H9 (cell line): ENCODE measurements around the gene SMARCAL1. TPM values are rescaled to one million over a fixed set of nuclear protein-coding genes. Genes with fewer than 3 reads are reported as not detected.

Source experiments
- DNase-seq: peaks from one replicate; pipeline ENCODE4 v3.0.0-alpha.2; 2017
- H2AFZ ChIP-seq: one replicate; pipeline ENCODE4 v1.6.1; 2013; ENCODE audit warnings: mild to moderate bottlenecking, low read length, control low read depth, moderate library complexity
- H2AK5ac ChIP-seq: 2 replicates; pipeline ENCODE4 v1.6.1; 2013; ENCODE audit warnings: low read length, control low read depth, mixed read lengths; ENCODE audit not compliant: insufficient read length
- H2BK120ac ChIP-seq: one replicate; pipeline ENCODE4 v1.6.1; 2013; ENCODE audit warnings: low read depth, mild to moderate bottlenecking, low read length, control low read depth, inconsistent platforms; ENCODE audit not compliant: poor library complexity, severe bottlenecking
- H2BK12ac ChIP-seq: 2 replicates; pipeline ENCODE4 v1.6.1; 2013; ENCODE audit warnings: low read length, control low read depth, mixed read lengths, low read depth; ENCODE audit not compliant: insufficient read length
- H2BK15ac ChIP-seq: 2 replicates; pipeline ENCODE4 v1.6.1; 2013; ENCODE audit warnings: low read depth, low read length, control low read depth
- H2BK20ac ChIP-seq: one replicate; pipeline ENCODE4 v1.6.1; 2013; ENCODE audit warnings: low read depth, mild to moderate bottlenecking, low read length, control low read depth, inconsistent platforms; ENCODE audit not compliant: poor library complexity, severe bottlenecking
- H2BK5ac ChIP-seq: 2 replicates; pipeline ENCODE4 v1.6.1; 2013; ENCODE audit warnings: low read length, control low read depth, mixed read lengths; ENCODE audit not compliant: insufficient read length
- H3K14ac ChIP-seq: 2 replicates; pipeline ENCODE4 v1.6.1; 2013; ENCODE audit warnings: low read length, control low read depth; ENCODE audit not compliant: insufficient read depth
- H3K18ac ChIP-seq: 2 replicates; pipeline ENCODE4 v1.6.1; 2013; ENCODE audit warnings: low read depth, mild to moderate bottlenecking, mixed read lengths, low read length, control low read depth; ENCODE audit not compliant: insufficient read length
- H3K23ac ChIP-seq: 2 replicates; pipeline ENCODE4 v1.6.1; 2013; ENCODE audit warnings: low read length, control low read depth, mixed read lengths, low read depth; ENCODE audit not compliant: insufficient read length
- H3K23me2 ChIP-seq: 2 replicates; pipeline ENCODE4 v1.6.1; 2013; ENCODE audit warnings: low read depth, mild to moderate bottlenecking, mixed read lengths, low read length, control low read depth; ENCODE audit not compliant: insufficient read length, poor library complexity, severe bottlenecking
- H3K27ac ChIP-seq: 2 replicates; pipeline ENCODE4 v1.5.1; 2013; ENCODE audit warnings: low read length, control low read depth, mixed read lengths, low read depth; ENCODE audit not compliant: insufficient read length
- H3K27me3 ChIP-seq: 2 replicates; pipeline ENCODE4 v1.6.1; 2013; ENCODE audit warnings: low read length, control low read depth, inconsistent platforms; ENCODE audit not compliant: insufficient read depth
- H3K4ac ChIP-seq: 2 replicates; pipeline ENCODE4 v1.6.1; 2013; ENCODE audit warnings: low read depth, mild to moderate bottlenecking, control low read depth, inconsistent platforms, low read length, moderate library complexity
- H3K4me1 ChIP-seq: 2 replicates; pipeline ENCODE4 v1.6.1; 2013; ENCODE audit warnings: low read length, control low read depth, inconsistent platforms; ENCODE audit not compliant: insufficient read depth
- H3K4me2 ChIP-seq: 2 replicates; pipeline ENCODE4 v1.6.1; 2013; ENCODE audit warnings: low read length, control low read depth, mixed read lengths; ENCODE audit not compliant: insufficient read length, insufficient read depth
- H3K56ac ChIP-seq: 2 replicates; pipeline ENCODE4 v1.6.1; 2013; ENCODE audit warnings: low read depth, mild to moderate bottlenecking, mixed read lengths, low read length, control low read depth; ENCODE audit not compliant: insufficient read length
- H3K79me1 ChIP-seq: 2 replicates; pipeline ENCODE4 v1.6.1; 2013; ENCODE audit warnings: low read depth, mild to moderate bottlenecking, moderate library complexity, low read length, control low read depth, inconsistent platforms; ENCODE audit not compliant: insufficient read depth, poor library complexity, severe bottlenecking
- H3K79me2 ChIP-seq: 2 replicates; pipeline ENCODE4 v1.6.1; 2013; ENCODE audit warnings: low read length, control low read depth, inconsistent platforms; ENCODE audit not compliant: insufficient read depth
- H3K9ac ChIP-seq: 2 replicates; pipeline ENCODE4 v1.6.1; 2013; ENCODE audit warnings: low read length, control low read depth, mixed read lengths; ENCODE audit not compliant: insufficient read length; ENCODE audit errors: extremely low read depth
- H3K9me3 ChIP-seq: one replicate; pipeline ENCODE4 v1.6.1; 2013; ENCODE audit warnings: low read depth, low read length, inconsistent platforms; ENCODE audit not compliant: control insufficient read depth
- H3T11ph ChIP-seq: one replicate; pipeline ENCODE4 v1.6.1; 2013; ENCODE audit warnings: mild to moderate bottlenecking, low read length, control low read depth, inconsistent platforms
- H4K20me1 ChIP-seq: one replicate; pipeline ENCODE4 v1.6.1; 2013; ENCODE audit not compliant: control insufficient read depth, insufficient read length, insufficient read depth
- H4K5ac ChIP-seq: 2 replicates; pipeline ENCODE4 v1.6.1; 2013; ENCODE audit warnings: low read depth, mild to moderate bottlenecking, mixed read lengths, low read length, control low read depth; ENCODE audit not compliant: insufficient read length
- H4K8ac ChIP-seq: replicated peaks from 2 replicates; pipeline ENCODE4 v1.6.1; 2013; ENCODE audit warnings: low read length, control low read depth, mixed read lengths, low read depth; ENCODE audit not compliant: insufficient read length
- H4K91ac ChIP-seq: 2 replicates; pipeline ENCODE4 v1.6.1; 2013; ENCODE audit warnings: low read depth, mild to moderate bottlenecking, moderate library complexity, mixed read lengths, low read length, control low read depth; ENCODE audit not compliant: insufficient read length
- H3K27ac Mint-ChIP-seq, 3 experiments: 2 replicates in 2 of 3; 3 replicates in 1 of 3; pipeline ENCODE4 v1.8.0; 2020 to 2021; ENCODE audit warnings: mixed read lengths in 3 of 3, mild to moderate bottlenecking in 1 of 3, moderate library complexity in 1 of 3
- H3K27me3 Mint-ChIP-seq: 2 replicates; pipeline ENCODE4 v1.8.0; 2021; ENCODE audit warnings: low read depth, mild to moderate bottlenecking, moderate library complexity, mixed read lengths
- H3K36me3 Mint-ChIP-seq, 3 experiments: 2 replicates in 2 of 3; 3 replicates in 1 of 3; pipeline ENCODE4 v1.8.0; 2020 to 2021; ENCODE audit warnings: low read depth in 3 of 3, mixed read lengths in 3 of 3; ENCODE audit not compliant: insufficient read depth in 1 of 3
- H3K4me1 Mint-ChIP-seq, 2 experiments: 2 replicates each; pipeline ENCODE4 v1.8.0; 2020; ENCODE audit warnings: mixed read lengths in 2 of 2
- H3K4me3 Mint-ChIP-seq, 2 experiments: 2 replicates in 1 of 2; 3 replicates in 1 of 2; pipeline ENCODE4 v1.8.0; 2020 to 2021; ENCODE audit warnings: mild to moderate bottlenecking in 2 of 2, mixed read lengths in 2 of 2, moderate library complexity in 1 of 2
- H3K9me3 Mint-ChIP-seq, 2 experiments: 2 replicates in 1 of 2; 3 replicates in 1 of 2; pipeline ENCODE4 v1.8.0; 2020; ENCODE audit warnings: mild to moderate bottlenecking in 2 of 2, mixed read lengths in 2 of 2, moderate library complexity in 1 of 2
- WGBS: extraction: QIAGEN DNeasy Blood & Tissue Kit; methylation state at CpG from one replicate; pipeline ENCODE4 v1.1.7; 2013; ENCODE audit warnings: missing lambda C conversion rate, low lambda C conversion rate, mixed read lengths; ENCODE audit not compliant: insufficient read length; ENCODE audit errors: extremely low coverage; 5-methylcytosine and 5-hydroxymethylcytosine counted together
- total RNA-seq: library from RNA; stranded (reverse); gene quantifications from 2 replicates; pipeline ENCODE4 v1.2.1, GENCODE V29; 2021
- TF ChIP-seq, protein P1 (sequence below): fragments of 200-600 bp; sonication (generic); conservative IDR thresholded peaks from 3 replicates; pipeline ENCODE4 v1.8.0; 2021; ENCODE audit warnings: antibody characterized with exemption, mild to moderate bottlenecking

SMARCAL1 gene
- total RNA-seq, 1 experiment from 2014 or later: 16.5 TPM

DNA sequence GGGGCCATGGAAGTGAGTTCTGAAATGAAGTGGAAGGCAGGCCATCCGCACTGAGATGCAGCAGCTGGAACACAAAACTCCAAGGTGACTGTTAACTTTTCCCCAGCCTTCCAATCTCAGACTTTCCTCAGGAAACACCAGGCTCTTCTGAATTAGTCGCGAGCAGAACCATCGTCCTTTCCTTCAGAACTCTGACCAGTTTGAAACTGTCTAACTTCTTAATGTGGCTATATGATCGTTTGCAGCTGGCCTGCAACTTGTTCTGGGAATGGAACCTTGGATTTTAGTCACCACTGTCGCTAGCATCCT, 85.7 kb downstream of the SMARCAL1 start:
- H3K14ac ChIP-seq: no peak overlapping the region
- H3K9me3 ChIP-seq: no peaks in the 10 kb centered on the region
- peaks cover 6% of the 10 kb centered on the region for H3K79me1 ChIP-seq
- Mint-ChIP-seq H3K27ac (peak overlapping the region; percentile 52 to 99 (median 98)), H3K4me3 (peak overlapping the region; percentile 95 to 98), H3K4me1 (peaks cover 40 to 41% of the 10 kb centered on the region in 2 experiments), H3K36me3 (peaks cover 38 to 44% (median 41%) of the 10 kb centered on the region in 3 experiments), H3K27me3 (no peaks in the 10 kb centered on the region), H3K9me3 (peaks cover 1 to 3% of the 10 kb centered on the region in 2 experiments; a peak in 1 of 5 replicates)
- no peak overlapping the region for H4K91ac ChIP-seq
- H3K27me3 ChIP-seq: no peaks in the 10 kb centered on the region
- no peak overlapping the region for H4K5ac ChIP-seq
- H3K79me2 ChIP-seq: peaks cover 13% of the 10 kb centered on the region; the same call in 1 of the 2 replicates
- no peak overlapping the region for H2AK5ac ChIP-seq
- H2BK20ac ChIP-seq: no peak overlapping the region
- H3K23me2 ChIP-seq: peaks cover 7% of the 10 kb centered on the region
- H2BK12ac ChIP-seq: no peak overlapping the region
- H4K20me1 ChIP-seq: no peaks in the 10 kb centered on the region
- H2BK15ac ChIP-seq: no peak overlapping the region
- DNase-seq: no peak
- TF ChIP-seq, protein P1, sequence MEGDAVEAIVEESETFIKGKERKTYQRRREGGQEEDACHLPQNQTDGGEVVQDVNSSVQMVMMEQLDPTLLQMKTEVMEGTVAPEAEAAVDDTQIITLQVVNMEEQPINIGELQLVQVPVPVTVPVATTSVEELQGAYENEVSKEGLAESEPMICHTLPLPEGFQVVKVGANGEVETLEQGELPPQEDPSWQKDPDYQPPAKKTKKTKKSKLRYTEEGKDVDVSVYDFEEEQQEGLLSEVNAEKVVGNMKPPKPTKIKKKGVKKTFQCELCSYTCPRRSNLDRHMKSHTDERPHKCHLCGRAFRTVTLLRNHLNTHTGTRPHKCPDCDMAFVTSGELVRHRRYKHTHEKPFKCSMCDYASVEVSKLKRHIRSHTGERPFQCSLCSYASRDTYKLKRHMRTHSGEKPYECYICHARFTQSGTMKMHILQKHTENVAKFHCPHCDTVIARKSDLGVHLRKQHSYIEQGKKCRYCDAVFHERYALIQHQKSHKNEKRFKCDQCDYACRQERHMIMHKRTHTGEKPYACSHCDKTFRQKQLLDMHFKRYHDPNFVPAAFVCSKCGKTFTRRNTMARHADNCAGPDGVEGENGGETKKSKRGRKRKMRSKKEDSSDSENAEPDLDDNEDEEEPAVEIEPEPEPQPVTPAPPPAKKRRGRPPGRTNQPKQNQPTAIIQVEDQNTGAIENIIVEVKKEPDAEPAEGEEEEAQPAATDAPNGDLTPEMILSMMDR: no peak
- H3K27ac ChIP-seq: peak overlapping the region; percentile 19
- H3K18ac ChIP-seq: no peak overlapping the region
- no peak overlapping the region for H3K56ac ChIP-seq
- no peak overlapping the region for H4K8ac ChIP-seq
- H2AFZ ChIP-seq: peak overlapping the region; percentile 40
- H3K23ac ChIP-seq: no peak overlapping the region
- no peak overlapping the region for H2BK120ac ChIP-seq
- WGBS: no CpG with 5 or more reads among the region's 6 CpGs
- no peak overlapping the region for H3K4ac ChIP-seq
- peak overlapping the region; percentile 78 for H3K9ac ChIP-seq
- H3K4me1 ChIP-seq: peaks cover 3% of the 10 kb centered on the region; the same call in 1 of the 2 replicates
- peak overlapping the region; percentile 96 for H3K4me2 ChIP-seq
- no peak overlapping the region for H2BK5ac ChIP-seq
- no peak overlapping the region for H3T11ph ChIP-seq
